ENCODE measurements around the gene ABCC8.

Gene ABCC8

DNA sequence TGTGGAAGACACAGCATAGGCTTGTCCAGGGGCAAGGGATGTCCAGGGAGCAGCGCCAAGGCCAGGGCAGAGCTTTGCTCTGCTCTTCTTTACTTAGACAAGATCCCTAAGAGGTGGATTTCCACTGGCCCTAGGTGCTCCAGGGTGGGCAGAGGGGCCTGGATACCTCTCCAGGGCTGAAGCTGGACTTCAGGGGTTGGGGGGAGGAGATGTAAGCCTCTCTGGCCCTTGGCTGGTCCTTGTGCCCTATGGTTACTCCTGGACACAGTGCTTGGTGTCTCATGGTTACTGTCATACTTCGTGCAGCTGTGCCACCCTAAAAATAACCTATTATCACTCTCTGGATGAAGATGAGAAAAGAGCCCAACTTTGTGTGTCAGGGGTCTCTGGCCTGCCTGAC lies 75.3 kb downstream of the ABCC8 start:
- no peak for DNase-seq

DNA sequence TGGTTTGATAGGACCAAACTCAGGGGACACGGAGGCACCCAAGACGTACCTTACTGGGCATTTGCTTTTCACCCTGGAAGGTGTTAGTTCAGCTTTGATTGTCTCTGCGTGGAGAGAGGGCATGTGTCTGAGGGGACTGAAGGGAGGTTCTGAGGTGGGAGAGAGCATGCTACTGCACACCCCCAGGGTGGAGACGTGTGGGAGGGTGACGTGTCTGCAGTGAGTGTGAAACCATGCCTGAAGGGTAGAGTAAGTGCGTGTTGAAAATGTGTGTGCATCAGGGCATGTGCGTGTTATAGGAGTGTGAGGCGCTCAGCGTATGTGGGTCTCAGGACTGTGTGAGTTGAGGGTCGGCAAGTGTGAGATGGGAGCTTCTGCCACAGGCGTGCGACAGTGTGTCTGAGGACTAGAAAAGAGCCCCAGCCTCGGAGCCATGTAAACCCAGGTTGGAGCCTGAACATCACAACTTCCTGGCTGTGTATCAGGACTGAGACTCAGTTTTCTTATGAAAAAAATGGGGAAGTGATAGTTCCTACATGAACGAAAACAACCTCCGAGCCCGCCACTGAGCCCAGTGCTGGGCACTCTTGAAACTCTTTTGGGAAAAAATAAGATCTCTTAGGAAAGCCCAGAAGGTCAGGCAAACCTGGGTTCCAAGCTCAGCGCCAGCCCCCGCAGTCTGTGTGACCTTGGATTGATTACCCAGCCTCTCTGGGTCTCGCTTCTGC lies 76.4 kb downstream of the ABCC8 start:
- DNase-seq = no peak

GRCh38 chr11:17399236-17399635 lies 77.4 kb downstream of the ABCC8 start:
- no peak for DNase-seq

- no peak for DNase-seq
Observed at GRCh38 chr11:17397311-17398002, 79.2 kb downstream of the ABCC8 start.

DNA sequence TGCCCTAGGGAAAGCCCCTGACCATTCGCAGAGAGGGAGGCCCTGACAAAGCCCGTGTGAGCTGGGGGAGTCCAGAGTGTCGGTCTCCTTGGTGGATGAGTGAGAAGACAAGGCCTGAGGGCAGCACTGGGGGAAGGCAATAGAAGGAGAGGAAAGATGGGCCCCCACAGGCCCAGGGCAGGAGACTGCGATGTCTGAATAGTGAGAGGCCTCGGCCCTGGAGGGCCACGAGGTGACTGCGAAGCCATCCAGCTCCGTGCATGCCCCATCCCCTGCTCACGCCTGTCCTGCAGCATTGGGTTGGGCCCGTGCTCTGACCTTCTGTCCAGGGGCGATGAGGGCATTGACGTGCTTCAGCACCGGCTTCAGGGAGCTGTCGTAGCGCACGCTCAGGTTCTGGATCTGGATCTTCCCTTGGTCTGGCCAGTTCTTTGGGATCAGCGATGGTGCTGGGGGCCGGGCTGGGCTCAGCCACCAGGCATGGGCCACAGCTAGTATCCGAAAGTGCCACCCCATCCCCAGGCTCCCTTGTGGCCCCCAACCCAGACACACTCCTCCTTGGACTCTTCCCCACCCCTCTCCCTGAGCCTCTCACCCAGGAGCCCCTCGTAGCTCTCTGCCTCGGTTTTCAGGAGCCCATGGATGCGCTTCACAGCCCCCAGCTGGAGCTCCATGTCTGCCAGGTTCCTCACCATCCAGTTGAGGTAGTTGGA lies 79.9 kb downstream of the ABCC8 start:
- no peak for DNase-seq

GRCh38 chr11:17395978-17396377 lies 80.7 kb downstream of the ABCC8 start:
- no peak for DNase-seq

DNA sequence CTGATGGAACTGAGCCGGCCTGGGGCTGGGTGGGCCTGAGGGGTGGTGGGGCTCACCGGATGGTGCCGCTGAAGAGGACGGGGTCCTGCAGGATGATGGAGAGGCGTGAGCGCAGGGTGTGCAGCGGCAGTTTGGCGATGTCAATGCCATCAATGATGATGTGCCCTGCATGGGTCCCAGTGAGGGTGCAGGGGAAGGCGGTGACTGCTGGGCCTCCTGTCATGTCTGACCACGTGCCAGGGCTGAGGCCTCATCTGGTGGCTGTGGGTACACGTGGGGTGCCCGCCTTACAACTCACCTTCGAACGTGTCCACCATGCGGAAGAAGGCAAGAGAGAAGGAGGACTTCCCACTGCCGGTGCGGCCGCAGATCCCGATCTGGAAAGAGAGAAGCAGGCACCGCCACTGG lies 81.1 kb downstream of the ABCC8 start:
- no peak for DNase-seq

DNA sequence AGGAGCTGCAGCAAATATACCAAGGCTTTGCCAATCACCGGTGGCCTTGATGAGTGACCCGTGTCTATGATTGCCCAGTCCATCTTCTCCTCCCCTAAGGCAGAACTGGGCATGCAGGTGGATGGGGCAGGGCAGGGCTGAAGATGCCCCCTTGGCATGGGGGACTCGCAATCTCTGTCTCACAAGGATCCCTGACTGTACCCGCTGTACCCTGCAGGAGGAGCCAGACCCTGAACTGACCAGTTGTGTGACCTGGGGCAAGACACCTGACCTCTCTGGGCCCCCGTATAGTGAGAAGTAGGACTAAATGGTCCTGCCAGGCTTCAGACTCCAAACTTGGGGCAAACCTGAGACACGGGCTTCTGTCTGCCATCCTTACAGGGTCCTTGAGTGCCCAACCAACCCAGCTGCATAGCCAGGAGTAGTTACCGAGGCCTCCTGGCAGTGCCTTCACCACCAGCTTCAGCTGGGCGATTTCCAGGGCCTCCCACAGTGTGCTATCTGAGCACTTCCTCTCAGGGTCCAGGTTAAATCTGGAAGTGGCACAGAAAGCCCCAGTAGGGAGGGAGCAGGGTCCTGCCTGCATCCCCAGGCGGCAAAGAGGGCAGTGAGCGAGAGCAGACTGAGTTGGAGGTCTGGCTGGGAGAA lies 81.8 kb downstream of the ABCC8 start:
- no peak for DNase-seq

GRCh38 chr11:17393472-17393871 lies 83.2 kb downstream of the ABCC8 start:
- no peak for DNase-seq

DNA sequence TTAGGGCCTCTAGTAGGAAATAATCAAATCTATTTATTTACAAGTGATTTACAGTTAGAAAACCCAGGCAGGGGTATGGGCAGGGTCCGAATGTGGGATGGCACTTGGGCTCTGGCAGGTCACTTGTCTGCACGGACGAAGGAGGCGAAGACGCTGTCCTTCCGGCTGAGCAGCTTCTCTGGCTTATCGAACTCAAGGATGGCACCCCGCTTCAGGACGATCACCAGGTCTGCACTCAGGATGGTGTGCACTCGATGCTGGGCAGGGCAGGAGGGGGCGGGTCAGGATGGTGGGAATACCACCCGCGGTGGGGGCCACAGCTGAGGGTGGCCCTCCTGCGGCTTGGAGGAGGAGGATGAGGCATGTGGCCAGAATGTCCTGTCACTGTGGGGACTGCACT lies 83.8 kb downstream of the ABCC8 start:
- no peak for DNase-seq

GRCh38 chr11:17391493-17392355 lies 84.9 kb downstream of the ABCC8 start:
- no peak for DNase-seq

DNA sequence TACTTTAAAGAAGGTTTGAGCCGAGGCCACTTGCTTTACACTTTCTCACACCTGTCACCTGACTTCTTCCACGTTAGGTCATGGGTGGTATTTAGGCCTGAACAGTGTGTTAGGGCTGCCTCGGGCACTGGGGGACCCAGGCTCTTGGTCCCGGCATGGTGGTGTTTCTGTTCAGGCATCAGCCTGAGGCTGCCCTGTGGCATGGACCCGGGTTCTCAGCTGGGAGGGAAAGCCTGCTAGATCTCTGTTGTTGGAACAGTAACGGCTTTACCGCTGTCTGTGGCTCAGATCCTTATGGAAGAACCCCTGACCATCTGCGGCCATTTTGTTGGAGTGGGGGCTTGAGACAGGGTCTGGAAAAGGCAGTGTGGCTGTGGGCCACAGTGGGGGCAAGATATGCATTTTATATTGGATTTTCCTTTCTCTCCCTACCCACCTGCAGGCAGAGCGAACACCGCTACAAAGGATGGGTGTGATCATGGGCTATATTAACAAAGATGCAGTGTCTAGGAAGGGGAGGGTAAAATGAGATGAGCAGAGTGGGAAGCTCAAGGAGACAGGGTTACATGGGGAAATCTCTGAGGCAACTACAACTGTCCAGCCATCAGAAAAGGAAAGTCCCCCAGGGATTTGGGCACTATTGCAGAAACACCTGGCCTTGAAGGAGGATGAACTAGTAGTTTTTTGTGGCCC lies 86.5 kb downstream of the ABCC8 start:
- DNase-seq = no peak

- DNase-seq = peak; percentile 80
Observed at GRCh38 chr11:17389211-17389956, 87.3 kb downstream of the ABCC8 start.

GRCh38 chr11:17388609-17389210 lies 87.9 kb downstream of the ABCC8 start, which contains the start of gene KCNJ11:
Gene KCNJ11, minus strand, starts transcription at chr11:17388659. Its CDS starts 568 bp downstream, at chr11:17388091.
- DNase-seq = peak; percentile 51

DNA sequence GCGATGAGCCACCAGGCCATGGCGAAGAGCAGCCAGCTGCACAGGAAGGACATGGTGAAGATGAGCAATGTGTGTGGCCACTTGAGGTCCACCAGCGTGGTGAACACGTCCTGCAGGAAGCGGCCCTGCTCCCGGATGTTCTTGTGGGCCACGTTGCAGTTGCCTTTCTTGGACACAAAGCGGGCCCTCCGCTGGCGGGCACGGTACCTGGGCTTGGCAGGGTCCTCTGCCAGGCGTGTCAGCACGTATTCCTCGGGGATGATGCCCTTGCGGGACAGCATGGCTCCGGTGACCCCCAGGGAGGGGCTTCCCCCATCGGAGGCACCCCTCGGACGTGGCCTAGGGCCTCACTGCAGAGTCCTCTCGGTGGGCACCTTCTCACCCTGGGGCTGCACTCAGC lies 88.8 kb downstream of the ABCC8 start:
- no peak for DNase-seq

- no peak for DNase-seq
Observed at GRCh38 chr11:17387254-17387653, 89.4 kb downstream of the ABCC8 start.

GRCh38 chr11:17386331-17387084 lies 90.1 kb downstream of the ABCC8 start:
- DNase-seq = peak; percentile 60

DNA sequence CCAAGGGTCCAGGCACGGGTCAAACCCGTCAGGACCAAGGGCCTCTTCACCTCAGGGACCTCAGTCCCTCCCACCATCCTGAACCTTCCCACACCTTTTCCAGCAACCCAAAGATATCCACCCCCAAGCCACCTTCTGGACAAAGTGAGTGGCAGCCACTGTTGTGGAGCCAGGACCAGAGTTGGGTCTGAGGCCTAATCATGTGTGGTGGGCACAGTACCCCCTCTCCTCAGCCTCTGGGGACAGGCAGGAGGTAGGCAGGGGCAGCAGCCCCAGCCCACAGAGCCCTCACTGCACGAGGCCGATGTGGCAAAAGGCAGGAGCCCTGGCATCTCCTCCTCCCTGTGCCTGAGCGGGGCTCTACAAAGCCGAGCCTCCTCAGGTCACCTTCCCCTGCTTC lies 90.7 kb downstream of the ABCC8 start:
- no peak for DNase-seq

DNA sequence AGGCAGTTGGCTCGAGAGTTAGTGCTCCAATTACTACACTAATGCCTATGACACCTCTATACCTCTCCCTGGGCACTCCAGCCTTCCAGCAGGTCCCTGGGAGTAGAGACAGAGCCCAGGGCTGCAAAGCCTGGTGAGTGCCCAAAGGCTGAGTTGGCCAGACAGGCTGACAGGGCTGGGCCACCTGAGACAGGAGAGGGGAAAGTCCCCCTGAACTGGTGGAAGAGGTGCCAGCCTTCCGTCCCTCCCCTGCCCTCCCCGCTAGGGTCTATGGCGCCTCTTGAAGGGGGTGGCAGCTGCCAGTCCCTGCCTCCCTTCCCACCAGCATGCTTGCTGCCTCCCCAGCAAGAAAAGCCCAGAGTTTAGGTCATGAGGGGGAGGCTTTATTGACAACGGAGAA lies 91.2 kb downstream of the ABCC8 start:
- DNase-seq = no peak

- peak; percentile 76 for DNase-seq
Observed at GRCh38 chr11:17384002-17384511, 92.6 kb downstream of the ABCC8 start.

Data from NCI-H2107 (cell line).